ENCODE results near the gene DOCK1.

DOCK1 gene

DNA sequence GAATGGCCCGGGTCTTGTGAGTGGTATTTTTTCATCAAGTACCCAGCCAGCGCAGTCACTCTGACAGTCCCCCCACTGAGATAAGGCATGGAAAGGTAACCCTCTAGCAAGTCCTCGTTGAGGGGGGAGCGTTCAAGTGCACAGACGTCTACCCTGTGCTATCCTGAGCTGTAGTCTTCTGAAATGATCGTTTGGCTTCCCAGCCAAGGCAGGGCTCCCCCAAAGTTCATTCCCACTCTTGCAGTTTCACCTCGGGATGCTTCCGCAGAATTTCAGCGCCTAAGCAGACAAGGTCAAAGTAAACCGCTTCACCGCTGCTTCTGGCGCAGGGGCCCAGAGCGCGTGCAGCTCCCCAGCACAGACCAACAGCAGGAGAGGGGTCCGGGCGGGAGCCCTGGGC, 289.4 kb downstream of the DOCK1 start:
- Mint-ChIP-seq H3K4me1 (no peaks in the 10 kb centered on the region), H3K9me3 (no peaks in the 10 kb centered on the region), H3K36me3 (no peaks in the 10 kb centered on the region), H3K4me3 (no peak overlapping the region), H3K27ac (no peak overlapping the region)
- no peak for DNase-seq (ENCODE audit: low spot score in 2 of 2)
- ATAC-seq = no peak

DNA sequence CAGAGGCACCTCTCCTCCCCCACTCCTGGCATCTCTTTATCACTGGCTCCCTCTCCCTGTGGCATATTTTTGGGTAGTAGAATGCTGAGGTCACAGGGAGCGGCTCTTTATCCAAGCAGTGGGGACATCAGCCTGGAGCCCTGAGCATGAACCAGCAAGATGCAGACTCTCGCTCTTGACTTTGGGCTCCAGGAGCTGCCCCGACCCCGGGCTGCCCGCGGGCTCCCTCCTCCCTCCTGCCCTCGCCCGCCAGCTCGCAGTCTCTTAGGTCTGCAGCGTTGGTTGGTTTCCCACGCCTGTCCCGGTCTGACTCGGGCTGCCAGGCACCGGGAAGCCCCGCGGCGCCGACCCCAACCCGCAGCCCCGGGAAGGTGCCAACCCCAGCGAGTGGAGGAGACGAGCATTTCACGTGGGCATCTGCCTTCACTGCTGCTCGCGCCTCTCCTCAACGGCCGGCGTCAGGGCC, 289.8 kb downstream of the DOCK1 start:
- no peak overlapping the region for H3K27ac Mint-ChIP-seq
- H3K4me1 Mint-ChIP-seq = no peaks in the 10 kb centered on the region
- H3K4me3 Mint-ChIP-seq = no peak overlapping the region
- no peaks in the 10 kb centered on the region for H3K9me3 Mint-ChIP-seq
- ATAC-seq (no peak), DNase-seq (ENCODE audit: low spot score in 2 of 2) (no peak)
- H3K36me3 Mint-ChIP-seq = no peaks in the 10 kb centered on the region

DNA sequence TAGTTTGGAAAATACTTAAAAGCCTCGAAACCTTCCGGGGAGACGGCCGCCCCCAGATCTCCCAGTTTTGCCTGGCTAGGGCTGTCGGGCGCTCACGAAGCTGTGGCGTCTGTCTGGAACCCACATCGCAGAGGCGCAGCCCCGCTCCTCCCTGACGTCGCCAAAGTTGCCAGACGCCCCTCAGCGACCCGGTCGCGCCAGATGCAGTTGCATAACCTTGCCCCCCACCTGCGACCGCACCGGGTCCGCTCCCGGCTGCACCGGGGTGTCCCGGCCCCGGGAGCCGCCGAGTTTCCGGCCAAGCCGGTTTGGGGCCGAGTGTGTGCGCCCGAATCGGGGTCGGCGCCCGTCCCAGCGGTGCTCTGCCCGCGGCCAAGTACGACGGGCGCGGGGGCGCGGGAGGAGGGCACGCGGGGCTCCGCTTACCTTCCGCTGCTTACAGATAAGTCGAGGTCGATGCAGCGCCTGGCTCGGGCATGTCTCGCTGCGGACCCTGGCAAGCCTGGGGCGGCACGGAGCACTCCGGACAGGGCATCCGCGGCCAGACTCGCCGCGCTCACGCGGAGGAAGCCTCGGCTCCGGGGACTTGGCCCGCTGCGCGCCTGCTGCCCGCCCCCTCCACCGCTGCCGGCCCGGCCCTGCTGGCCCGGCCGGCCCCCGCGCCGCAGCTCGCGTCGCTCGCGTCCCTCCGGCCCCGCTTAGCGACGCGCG, 290.5 kb downstream of the DOCK1 start:
- Mint-ChIP-seq H3K27ac (no peak overlapping the region), H3K36me3 (no peaks in the 10 kb centered on the region), H3K4me1 (no peaks in the 10 kb centered on the region), H3K9me3 (no peaks in the 10 kb centered on the region), H3K4me3 (no peak overlapping the region)
- ATAC-seq (no peak), DNase-seq (ENCODE audit: low spot score in 2 of 2) (no peak)

DNA sequence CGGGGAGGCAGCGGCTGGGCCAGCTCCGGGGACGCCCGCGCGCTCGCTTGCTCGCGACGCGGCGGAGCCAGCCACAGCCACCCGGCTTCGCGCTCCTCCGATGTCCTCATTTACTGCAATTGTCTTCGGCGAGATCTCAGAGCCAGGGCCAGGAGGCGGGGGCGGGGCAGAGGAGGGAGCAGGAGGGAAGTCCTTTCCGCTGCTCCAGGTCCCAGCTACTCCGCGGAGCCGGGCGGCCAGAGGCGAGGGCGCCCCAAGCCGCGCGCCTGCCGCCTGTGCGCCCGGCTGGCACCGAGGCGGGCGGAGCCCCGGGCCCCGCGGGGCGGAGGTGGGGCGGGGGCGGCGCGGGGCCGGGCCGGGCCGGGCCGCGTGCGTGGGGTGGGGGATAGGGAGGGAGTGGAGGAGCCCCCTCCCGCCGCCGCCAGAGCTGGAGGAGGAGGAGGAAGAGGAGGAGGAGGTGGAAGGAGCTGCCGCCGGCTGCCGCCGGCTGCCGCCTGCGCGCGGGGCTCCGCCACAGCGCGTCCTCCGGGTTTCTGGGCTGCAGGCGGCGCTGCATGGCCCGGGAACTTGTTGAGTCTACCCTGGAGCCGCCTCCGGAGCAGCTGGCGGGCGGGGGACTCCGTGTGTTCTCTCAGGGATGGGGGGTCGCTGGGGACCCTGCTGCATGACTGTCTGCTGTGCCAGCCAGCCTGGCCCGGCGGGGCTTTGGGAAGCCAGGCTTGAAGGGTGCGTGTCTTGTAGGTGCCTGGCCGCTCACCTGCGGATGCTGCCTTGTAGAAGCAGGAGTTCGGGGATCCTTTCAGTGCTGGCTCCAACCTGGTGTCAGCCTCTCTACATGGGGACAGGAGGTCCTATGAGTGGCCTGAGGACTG, 291.3 kb downstream of the DOCK1 start, which contains the start of gene INSYN2A:
Gene INSYN2A, minus strand, starts transcription at position 310 of the 872 bp plus-strand sequence. CDS start 20,196 bp downstream, outside the sequence.
- no peaks in the 10 kb centered on the region for H3K4me1 Mint-ChIP-seq

DNA sequence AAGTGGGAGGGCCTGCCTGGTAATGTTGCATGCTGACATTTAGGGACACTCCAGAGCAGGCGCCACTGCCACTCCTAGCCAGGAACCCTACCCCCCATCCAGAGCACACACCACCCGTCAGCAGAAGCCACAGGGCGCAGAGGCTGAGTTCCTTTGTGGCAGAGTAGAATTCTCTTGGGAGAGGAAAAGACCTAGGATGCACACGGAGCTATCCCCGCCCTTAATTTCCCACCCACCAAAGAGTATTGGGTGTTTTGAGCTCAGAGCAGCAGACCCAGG, 291.9 kb downstream of the DOCK1 start:
- Mint-ChIP-seq H3K27ac (no peak overlapping the region), H3K4me1 (no peaks in the 10 kb centered on the region), H3K9me3 (no peaks in the 10 kb centered on the region), H3K4me3 (no peak overlapping the region), H3K36me3 (no peaks in the 10 kb centered on the region)
- ATAC-seq (no peak), DNase-seq (ENCODE audit: low spot score in 2 of 2) (no peak)

More for the DNA sequence above, 291.3 kb downstream of the DOCK1 start, which contains the start of gene INSYN2A:
- DNase-seq (ENCODE audit: low spot score in 2 of 2) (no peak), ATAC-seq (no peak)
- Mint-ChIP-seq H3K27ac (no peak within 1 kb of the TSS), H3K4me3 (no peak within 1 kb of the TSS), H3K9me3 (no peaks in the 10 kb centered on the region), H3K36me3 (no peaks in the 10 kb centered on the region)

DNA sequence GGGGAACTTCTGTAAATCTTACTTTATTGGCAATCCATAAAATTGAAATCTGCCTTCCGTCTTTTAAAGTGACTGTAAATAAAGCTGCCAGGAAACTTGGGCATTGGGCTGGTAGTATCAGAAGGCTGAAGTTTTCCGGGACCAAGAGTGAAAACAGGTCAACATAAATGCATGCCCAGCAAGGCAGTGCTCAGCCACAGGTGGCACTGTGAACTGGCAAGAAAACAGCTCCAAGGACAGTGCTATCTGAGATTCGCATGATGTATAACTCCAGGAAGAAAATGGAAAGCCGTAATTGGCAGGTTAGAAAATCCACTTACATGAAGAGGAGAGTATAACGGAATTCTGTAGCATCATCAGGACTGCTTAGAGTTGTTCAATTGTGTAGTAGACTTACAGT, 293.1 kb downstream of the DOCK1 start:
- Mint-ChIP-seq H3K4me1 (no peaks in the 10 kb centered on the region), H3K36me3 (no peaks in the 10 kb centered on the region), H3K9me3 (no peaks in the 10 kb centered on the region), H3K27ac (no peak overlapping the region), H3K4me3 (no peak overlapping the region)
- no peak for DNase-seq (ENCODE audit: low spot score in 2 of 2)
- ATAC-seq = no peak

DNA sequence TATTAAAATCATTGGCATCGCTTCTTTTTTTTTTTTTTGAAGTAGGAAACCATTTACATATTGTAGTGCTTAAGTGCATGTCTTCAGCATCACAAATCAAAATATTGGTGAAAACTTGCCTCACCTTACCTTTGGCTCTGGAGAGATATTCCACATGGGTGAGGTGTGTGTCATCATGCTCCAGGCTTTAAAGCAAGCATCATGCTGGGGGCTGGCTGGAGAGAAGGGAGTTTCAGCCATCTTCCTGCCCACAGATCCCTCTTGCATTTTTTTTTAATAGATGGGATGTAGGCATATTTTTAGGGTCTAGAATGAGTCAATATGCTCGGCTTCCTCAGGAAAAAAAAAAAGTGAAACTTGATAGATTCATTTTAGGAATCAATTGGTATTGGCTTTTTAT, 293.5 kb downstream of the DOCK1 start:
- no peaks in the 10 kb centered on the region for H3K9me3 Mint-ChIP-seq
- no peak for ATAC-seq
- no peak for DNase-seq (ENCODE audit: low spot score in 2 of 2)
- no peak overlapping the region for H3K4me3 Mint-ChIP-seq
- H3K4me1 Mint-ChIP-seq = no peaks in the 10 kb centered on the region
- no peak overlapping the region for H3K27ac Mint-ChIP-seq
- H3K36me3 Mint-ChIP-seq = no peaks in the 10 kb centered on the region

DNA sequence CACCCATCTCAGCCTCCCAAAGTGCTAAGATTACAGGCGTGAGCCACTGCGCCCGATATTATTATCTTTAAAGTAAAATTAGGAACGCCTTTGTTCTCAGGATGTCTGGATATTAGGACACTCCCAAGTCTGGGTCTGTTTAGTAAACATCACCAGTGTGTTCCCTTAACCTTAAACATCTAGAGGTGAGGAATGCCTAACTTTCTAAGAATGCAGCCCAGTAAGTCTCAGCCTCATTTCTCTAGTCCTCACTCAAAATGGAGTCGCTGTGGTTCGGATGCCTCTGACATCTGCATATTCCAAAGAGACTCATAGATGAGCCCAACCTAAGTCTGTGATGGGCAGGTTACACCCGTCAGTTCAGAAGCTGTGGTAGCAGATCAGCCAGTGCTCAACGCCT, 295.4 kb downstream of the DOCK1 start:
- Mint-ChIP-seq H3K4me1 (no peaks in the 10 kb centered on the region), H3K27ac (no peak overlapping the region), H3K36me3 (no peaks in the 10 kb centered on the region), H3K4me3 (no peak overlapping the region), H3K9me3 (no peaks in the 10 kb centered on the region)
- ATAC-seq (no peak), DNase-seq (ENCODE audit: low spot score in 2 of 2) (no peak)

DNA sequence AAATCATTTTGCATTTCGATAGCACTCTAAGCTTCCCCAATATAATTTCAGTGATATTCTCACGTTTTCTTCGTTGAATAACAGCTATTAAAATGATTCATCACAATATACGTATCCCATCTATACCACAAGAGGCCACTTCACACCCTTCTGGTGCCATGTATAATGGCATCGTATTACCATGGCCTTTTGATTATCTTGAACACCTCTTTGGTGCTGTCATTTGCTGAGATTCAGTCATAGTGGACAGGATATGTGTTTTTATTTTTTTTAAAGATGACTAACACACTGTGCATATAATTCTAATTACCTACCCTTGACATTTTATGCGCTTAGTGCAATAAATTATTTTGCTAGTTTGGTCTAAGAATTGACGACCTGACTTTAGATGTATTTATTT, 297.8 kb downstream of the DOCK1 start:
- no peaks in the 10 kb centered on the region for H3K4me1 Mint-ChIP-seq
- H3K4me3 Mint-ChIP-seq = no peak overlapping the region
- no peaks in the 10 kb centered on the region for H3K36me3 Mint-ChIP-seq
- no peak for DNase-seq (ENCODE audit: low spot score in 2 of 2)
- no peaks in the 10 kb centered on the region for H3K9me3 Mint-ChIP-seq
- no peak overlapping the region for H3K27ac Mint-ChIP-seq
- no peak for ATAC-seq

DNA sequence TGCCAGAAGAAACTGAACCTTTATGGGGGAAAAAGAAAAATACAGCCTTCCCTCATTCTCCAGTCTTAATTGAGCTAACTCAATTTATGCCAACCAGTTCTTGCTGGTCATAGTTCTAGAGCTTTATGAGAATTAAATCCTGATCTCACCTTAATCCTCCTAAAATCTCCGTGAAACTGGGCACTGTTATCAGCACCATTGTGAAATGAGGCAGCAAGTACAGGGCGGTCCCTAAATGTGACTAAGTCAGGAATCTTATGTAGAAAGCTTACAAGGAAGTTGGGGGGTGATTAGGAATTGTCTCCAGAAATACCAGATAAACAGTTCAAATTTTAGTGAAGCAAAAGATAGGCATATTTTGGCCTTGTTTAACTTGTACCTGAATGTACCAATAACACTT, 301.9 kb downstream of the DOCK1 start:
- Mint-ChIP-seq H3K4me3 (no peak overlapping the region), H3K4me1 (no peaks in the 10 kb centered on the region)

DNA sequence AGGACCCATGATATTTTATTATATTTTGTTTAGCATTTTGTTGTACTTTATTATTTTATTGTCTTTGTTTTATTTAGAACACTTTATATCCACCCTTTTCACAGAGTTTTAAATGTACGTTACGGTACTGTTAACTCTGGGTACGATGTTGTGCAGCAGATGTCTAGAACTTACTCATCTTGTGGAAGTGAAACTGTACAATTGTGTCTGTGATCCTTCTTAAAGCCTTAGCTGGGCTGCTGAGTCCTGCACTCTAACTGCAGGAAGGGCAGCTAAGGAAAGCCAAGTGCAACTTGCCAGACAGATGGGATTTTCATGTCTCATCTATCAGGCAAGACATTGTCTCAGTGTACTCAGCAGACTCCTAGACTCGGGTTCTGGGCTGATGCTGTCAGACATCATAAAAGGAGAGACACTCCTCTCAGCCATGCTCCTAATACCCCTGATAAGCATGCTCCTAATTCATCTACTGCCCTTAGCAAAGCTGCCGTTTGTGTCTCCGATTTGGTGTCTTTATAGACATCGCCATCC, 305.8 kb downstream of the DOCK1 start:
- Mint-ChIP-seq H3K9me3 (no peaks in the 10 kb centered on the region), H3K4me3 (no peak overlapping the region), H3K36me3 (no peaks in the 10 kb centered on the region), H3K4me1 (no peaks in the 10 kb centered on the region), H3K27ac (no peak overlapping the region)
- ATAC-seq = no peak
- DNase-seq (ENCODE audit: low spot score in 2 of 2) = no peak

More for the DNA sequence above, 301.9 kb downstream of the DOCK1 start:
- DNase-seq (ENCODE audit: low spot score in 2 of 2) = no peak
- Mint-ChIP-seq H3K36me3 (no peaks in the 10 kb centered on the region), H3K27ac (no peak overlapping the region), H3K9me3 (no peaks in the 10 kb centered on the region)
- no peak for ATAC-seq

DNA sequence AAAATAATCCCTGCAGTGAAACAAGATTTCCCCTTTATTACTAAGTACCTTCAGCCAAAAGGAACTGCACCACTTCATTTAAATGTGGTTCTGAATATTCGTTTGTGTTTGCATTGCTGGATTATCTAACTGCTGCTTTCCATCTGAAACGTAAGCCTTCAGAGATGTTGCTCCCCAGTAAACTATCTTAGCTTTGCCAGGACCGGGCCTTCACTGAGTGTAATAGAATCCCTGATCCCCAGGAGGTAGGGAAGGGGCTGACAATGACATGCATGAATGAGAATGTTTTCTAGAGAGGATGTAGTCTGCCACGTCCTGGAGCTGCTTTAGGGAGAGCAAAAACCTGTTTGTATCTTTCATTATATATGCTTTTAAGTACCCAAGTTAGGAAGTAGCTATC, 310.6 kb downstream of the DOCK1 start:
- Mint-ChIP-seq H3K36me3 (no peaks in the 10 kb centered on the region), H3K9me3 (no peaks in the 10 kb centered on the region), H3K27ac (no peak overlapping the region), H3K4me3 (no peak overlapping the region), H3K4me1 (no peaks in the 10 kb centered on the region)
- ATAC-seq = no peak
- DNase-seq (ENCODE audit: low spot score in 2 of 2) = no peak

DNA sequence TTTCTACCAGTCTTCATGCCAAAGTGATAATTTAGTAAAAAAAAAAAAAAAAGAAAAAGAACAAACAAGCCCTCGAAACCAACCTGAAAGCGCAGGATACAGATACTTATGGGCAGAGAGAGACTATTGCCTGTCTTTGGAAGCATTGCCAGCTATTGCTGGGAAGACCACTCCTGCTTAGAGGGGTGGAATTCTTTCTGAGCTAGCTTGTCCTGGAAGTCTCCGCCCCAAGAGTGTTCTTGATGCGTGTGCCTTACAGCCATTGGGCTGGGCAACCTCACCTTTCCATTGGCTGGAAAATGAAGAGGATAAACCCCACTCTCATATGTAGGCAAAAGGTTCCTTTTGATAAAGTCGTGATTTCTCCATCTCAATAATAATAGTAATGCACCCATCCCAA, 311.0 kb downstream of the DOCK1 start:
- no peak overlapping the region for H3K4me3 Mint-ChIP-seq
- no peaks in the 10 kb centered on the region for H3K9me3 Mint-ChIP-seq
- ATAC-seq (no peak), DNase-seq (ENCODE audit: low spot score in 2 of 2) (no peak)
- H3K36me3 Mint-ChIP-seq = no peaks in the 10 kb centered on the region
- H3K27ac Mint-ChIP-seq = no peak overlapping the region
- no peaks in the 10 kb centered on the region for H3K4me1 Mint-ChIP-seq

DNA sequence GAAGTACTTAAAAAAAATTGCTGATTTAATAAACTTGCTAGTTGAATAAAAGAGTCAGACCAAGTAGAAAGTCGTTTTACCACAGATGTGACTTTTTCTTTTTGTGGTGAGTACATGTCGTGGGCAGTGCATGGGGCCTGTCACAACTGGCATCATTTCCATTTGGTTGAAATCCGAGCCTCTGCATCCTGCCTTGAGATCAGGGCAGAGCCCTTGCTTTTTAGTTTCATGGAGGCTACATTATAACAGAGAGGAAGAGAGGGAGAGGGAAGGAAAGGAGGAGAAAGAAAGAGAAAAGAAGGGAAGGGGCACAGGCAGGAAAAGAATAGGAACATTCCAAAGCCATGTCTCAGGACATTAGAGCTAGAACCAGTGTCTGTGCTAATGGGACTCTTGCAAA, 311.6 kb downstream of the DOCK1 start:
- Mint-ChIP-seq H3K27ac (no peak overlapping the region), H3K9me3 (no peaks in the 10 kb centered on the region), H3K36me3 (no peaks in the 10 kb centered on the region), H3K4me3 (no peak overlapping the region), H3K4me1 (no peaks in the 10 kb centered on the region)
- DNase-seq (ENCODE audit: low spot score in 2 of 2) (no peak), ATAC-seq (no peak)

DNA sequence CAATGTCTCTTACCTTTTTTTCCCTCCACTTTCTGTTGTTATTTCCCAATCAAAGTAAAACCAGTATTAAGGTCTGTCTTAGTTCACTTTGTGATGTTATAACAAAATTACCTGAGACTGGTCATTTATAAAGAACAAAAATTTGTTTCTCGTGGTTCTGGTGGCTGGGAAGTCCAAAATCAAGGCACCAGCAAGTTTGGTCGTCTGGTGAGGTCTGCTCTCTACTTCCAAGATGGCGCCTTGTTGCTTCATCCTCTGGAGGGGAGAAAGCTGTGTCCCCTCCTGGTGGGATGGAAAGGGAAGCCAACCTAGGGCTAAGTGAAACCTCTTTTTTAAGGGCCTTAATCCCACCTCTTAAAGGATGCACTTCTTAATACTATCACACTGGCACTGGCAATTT, 313.4 kb downstream of the DOCK1 start:
- ATAC-seq (no peak), DNase-seq (ENCODE audit: low spot score in 2 of 2) (no peak)
- Mint-ChIP-seq H3K4me3 (no peak overlapping the region), H3K9me3 (no peaks in the 10 kb centered on the region), H3K36me3 (no peaks in the 10 kb centered on the region), H3K4me1 (no peaks in the 10 kb centered on the region), H3K27ac (no peak overlapping the region)

DNA sequence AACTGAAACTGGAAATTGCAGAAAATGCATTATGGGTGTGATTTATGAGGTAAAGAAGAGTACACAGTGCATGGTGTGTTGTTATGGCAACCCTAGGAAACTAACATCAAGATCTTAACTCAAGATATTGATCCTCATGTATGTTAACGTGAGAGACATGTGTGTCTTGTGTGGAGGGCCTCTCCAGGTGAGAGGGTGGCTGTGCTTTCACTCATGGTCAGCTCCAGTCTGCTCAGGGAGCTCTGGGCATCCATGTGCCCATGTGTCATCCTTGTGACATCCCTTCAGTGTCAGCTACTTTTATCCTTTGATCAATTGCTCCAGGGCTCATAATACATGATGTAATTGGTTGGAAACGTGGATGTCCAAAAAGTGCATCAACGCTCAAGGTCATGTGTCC, 316.1 kb downstream of the DOCK1 start:
- no peaks in the 10 kb centered on the region for H3K36me3 Mint-ChIP-seq
- DNase-seq (ENCODE audit: low spot score in 2 of 2) (no peak), ATAC-seq (no peak)
- H3K4me3 Mint-ChIP-seq = no peak overlapping the region
- H3K4me1 Mint-ChIP-seq = no peaks in the 10 kb centered on the region
- H3K27ac Mint-ChIP-seq = no peak overlapping the region
- H3K9me3 Mint-ChIP-seq = no peaks in the 10 kb centered on the region
